Hematopoietic multipotent progenitor cell treated with erythropoietin and hydrocortisone succinate and interleukin-3 and kit ligand, for 15 days (in vitro differentiated cells): ENCODE measurements around the gene GIPC2.
"Not testable (repeated sequence)": the region's sequence is repeated elsewhere in the genome, so short reads cannot be mapped to it uniquely, and the experiment has no call there.

Experiments
- DNase-seq: peaks from one replicate; pipeline ENCODE4 v3.0.0-alpha.2; 2015; ENCODE audit warnings: low spot score

The GIPC2 gene

GRCh38 chr1:78069784-78070183 lies 24.0 kb downstream of the GIPC2 start:
- no peak for DNase-seq

- DNase-seq: no peak
Observed at GRCh38 chr1:78070210-78070609, 24.4 kb downstream of the GIPC2 start.

GRCh38 chr1:78070758-78071157 lies 25.0 kb downstream of the GIPC2 start:
- no peak for DNase-seq

GRCh38 chr1:78071696-78072095 lies 25.9 kb downstream of the GIPC2 start:
- DNase-seq: no peak

GRCh38 chr1:78072216-78072615 lies 26.4 kb downstream of the GIPC2 start:
- no peak for DNase-seq

- no peak for DNase-seq
Observed at GRCh38 chr1:78073441-78073840, 27.7 kb downstream of the GIPC2 start.

GRCh38 chr1:78075621-78076020 lies 29.9 kb downstream of the GIPC2 start:
- DNase-seq: no peak

GRCh38 chr1:78078358-78078757 lies 32.6 kb downstream of the GIPC2 start:
- no peak for DNase-seq

GRCh38 chr1:78079580-78079979 lies 33.8 kb downstream of the GIPC2 start:
- DNase-seq: no peak

- DNase-seq: no peak
Observed at GRCh38 chr1:78080767-78081166, 35.0 kb downstream of the GIPC2 start.

GRCh38 chr1:78081980-78082860 lies 36.5 kb downstream of the GIPC2 start:
- no peak for DNase-seq

GRCh38 chr1:78084639-78085038 lies 38.9 kb downstream of the GIPC2 start:
- not testable (repeated sequence) for DNase-seq

GRCh38 chr1:78086697-78087096 lies 40.9 kb downstream of the GIPC2 start:
- DNase-seq: no peak

GRCh38 chr1:78088015-78088414 lies 42.2 kb downstream of the GIPC2 start:
- no peak for DNase-seq

- DNase-seq: no peak
Observed at GRCh38 chr1:78088486-78088885, 42.7 kb downstream of the GIPC2 start.

GRCh38 chr1:78089010-78089409 lies 43.2 kb downstream of the GIPC2 start:
- DNase-seq: no peak

- no peak for DNase-seq
Observed at GRCh38 chr1:78090472-78091133, 44.8 kb downstream of the GIPC2 start.

GRCh38 chr1:78091215-78091813 lies 45.5 kb downstream of the GIPC2 start:
- DNase-seq: no peak

GRCh38 chr1:78091886-78092285 lies 46.1 kb downstream of the GIPC2 start:
- DNase-seq: no peak

- no peak for DNase-seq
Observed at GRCh38 chr1:78092643-78093042, 46.9 kb downstream of the GIPC2 start.

- DNase-seq: no peak
Observed at GRCh38 chr1:78093560-78093959, 47.8 kb downstream of the GIPC2 start.

- DNase-seq: no peak
Observed at GRCh38 chr1:78094639-78095038, 48.9 kb downstream of the GIPC2 start.

GRCh38 chr1:78095593-78095992 lies 49.8 kb downstream of the GIPC2 start:
- DNase-seq: no peak
